Vagina (tissue), 2 donors: ENCODE results near the gene COL9A3.

ENCODE experiments used
- CTCF ChIP-seq, 3 experiments: fragments of 450-650 bp in 2 of 3; fragments of 200-600 bp in 1 of 3; sonication (generic) in 1 of 3; IDR thresholded peaks; one replicate each; pipeline ENCODE4 v1.5.1; 2017 to 2019; ENCODE audit warnings: antibody characterized with exemption in 3 of 3, mild to moderate bottlenecking in 2 of 3, moderate library complexity in 2 of 3
- POLR2AphosphoS5 ChIP-seq, 2 donors: sonication (generic); formaldehyde crosslinking; IDR thresholded peaks; one replicate each; pipeline ENCODE4 v1.9.0; 2017; ENCODE audit warnings: antibody characterized with exemption in 2 of 2, mild to moderate bottlenecking in 2 of 2, low read depth in 1 of 2; ENCODE audit not compliant: insufficient read depth in 1 of 2

DNA sequence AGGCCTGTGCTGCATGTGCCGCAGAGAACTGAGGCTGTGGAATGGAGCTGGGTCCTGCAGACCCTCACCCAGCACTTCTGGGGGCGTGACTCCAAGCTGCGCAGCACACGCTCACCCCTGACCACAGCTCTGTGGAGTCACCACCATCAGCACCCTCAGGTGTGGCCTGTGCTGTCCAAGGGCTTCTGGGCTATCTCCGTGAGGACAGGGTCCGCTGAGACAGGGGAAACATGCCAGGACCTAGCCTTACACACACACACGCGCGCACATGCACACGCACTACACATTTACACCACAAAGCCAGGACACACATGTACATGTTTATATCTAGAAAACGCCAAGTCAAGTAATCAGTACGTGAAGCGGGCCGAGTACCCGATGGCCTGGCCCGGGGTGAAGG is 71.6 kb downstream of the COL9A3 start:
- TF ChIP-seq CTCF (IDR thresholded peaks at IDR 0.05) (no peak), POLR2AphosphoS5 (IDR thresholded peaks at IDR 0.05; ENCODE audit: insufficient read depth in 1 of 2, low read depth in 1 of 2) (no peak)
